GM23338 (cell line): Measurements from ENCODE around the gene ADAP1. TPM values are rescaled to one million over a fixed set of nuclear protein-coding genes. Genes with fewer than 3 reads are reported as not detected.

Experiments used
- ATAC-seq: fragments of 200-7000 bp; cut with Tn5 transposase; 3 replicates; pipeline ENCODE4 v1.9.1; 2020
- DNase-seq: peaks from one replicate; pipeline ENCODE4 v3.0.0-alpha.2; 2015; ENCODE audit warnings: low spot score
- H2AFZ ChIP-seq: fragments of 200-600 bp; sonication (generic); 2 replicates; pipeline ENCODE4 v1.8.0; 2016; ENCODE audit warnings: antibody characterized with exemption, mild to moderate bottlenecking, moderate library complexity
- H3F3A ChIP-seq: fragments of 200-600 bp; sonication (generic); replicated peaks from 2 replicates; pipeline ENCODE4 v1.8.0; 2017; ENCODE audit warnings: antibody characterized with exemption, mixed run types, low read depth
- H3K27ac ChIP-seq: fragments of 200-600 bp; sonication (generic); 2 replicates; pipeline ENCODE4 v1.6.1; 2016; ENCODE audit warnings: low read depth
- H3K27me3 ChIP-seq: fragments of 200-600 bp; sonication (generic); 2 replicates; pipeline ENCODE4 v1.8.0; 2016; ENCODE audit warnings: mild to moderate bottlenecking, mixed run types, moderate library complexity; ENCODE audit not compliant: insufficient read depth
- H3K36me3 ChIP-seq: fragments of 200-600 bp; sonication (generic); 2 replicates; pipeline ENCODE4 v1.8.0; 2016; ENCODE audit warnings: mild to moderate bottlenecking; ENCODE audit not compliant: insufficient read depth
- H3K4me1 ChIP-seq: fragments of 200-600 bp; sonication (generic); 2 replicates; pipeline ENCODE4 v1.8.0; 2016; ENCODE audit warnings: mild to moderate bottlenecking, moderate library complexity; ENCODE audit not compliant: insufficient read depth
- H3K4me2 ChIP-seq: fragments of 200-600 bp; sonication (generic); 2 replicates; pipeline ENCODE4 v1.7.1; 2017; ENCODE audit warnings: mixed run types
- H3K4me3 ChIP-seq: fragments of 200-600 bp; sonication (generic); 2 replicates; pipeline ENCODE4 v1.6.1; 2016; ENCODE audit warnings: mixed run types
- H3K79me2 ChIP-seq: fragments of 200-600 bp; sonication (generic); replicated peaks from 2 replicates; pipeline ENCODE4 v1.8.0; 2017; ENCODE audit warnings: mild to moderate bottlenecking; ENCODE audit not compliant: insufficient read depth
- H3K9me2 ChIP-seq: fragments of 200-600 bp; sonication (generic); 2 replicates; pipeline ENCODE4 v1.8.0; 2017; ENCODE audit not compliant: insufficient read depth
- H4K20me1 ChIP-seq: fragments of 200-600 bp; sonication (generic); replicated peaks from 2 replicates; pipeline ENCODE4 v1.8.0; 2017; ENCODE audit warnings: mild to moderate bottlenecking; ENCODE audit not compliant: insufficient read depth
- H3K27ac Mint-ChIP-seq: 2 replicates; pipeline ENCODE4 v1.8.0; 2020; ENCODE audit warnings: inconsistent platforms, mild to moderate bottlenecking, moderate library complexity, mixed read lengths
- H3K27me3 Mint-ChIP-seq: 3 replicates; pipeline ENCODE4 v1.8.0; 2022; ENCODE audit warnings: low read depth, mild to moderate bottlenecking, moderate library complexity, mixed read lengths, inconsistent platforms; ENCODE audit not compliant: insufficient read depth, poor library complexity
- H3K36me3 Mint-ChIP-seq: 3 replicates; pipeline ENCODE4 v1.8.0; 2021; ENCODE audit warnings: low read depth, mild to moderate bottlenecking, inconsistent platforms, moderate library complexity, mixed read lengths
- H3K4me1 Mint-ChIP-seq: 3 replicates; pipeline ENCODE4 v1.8.0; 2020; ENCODE audit warnings: mild to moderate bottlenecking, inconsistent platforms, mixed read lengths
- H3K4me3 Mint-ChIP-seq: 3 replicates; pipeline ENCODE4 v1.8.0; 2021; ENCODE audit warnings: moderate library complexity, mild to moderate bottlenecking, inconsistent platforms, mixed read lengths
- H3K9me3 Mint-ChIP-seq: 3 replicates; pipeline ENCODE4 v1.8.0; 2020; ENCODE audit warnings: moderate library complexity, mild to moderate bottlenecking, inconsistent platforms, mixed read lengths
- EZH2 ChIP-seq: fragments of 200-600 bp; sonication (generic); IDR thresholded peaks from one replicate; pipeline ENCODE4 v1.8.0; 2017; ENCODE audit warnings: antibody characterized with exemption, mild to moderate bottlenecking, low read depth; ENCODE audit not compliant: unreplicated experiment
- EZH2phosphoT487 ChIP-seq: fragments of 200-600 bp; sonication (generic); IDR thresholded peaks from one replicate; pipeline ENCODE4 v1.8.1; 2018; ENCODE audit warnings: antibody characterized with exemption; ENCODE audit not compliant: unreplicated experiment
- JUNB ChIP-seq: IDR thresholded peaks from one replicate; pipeline ENCODE4 v1.6.1; 2016; ENCODE audit warnings: antibody characterized with exemption; ENCODE audit not compliant: unreplicated experiment
- NANOG ChIP-seq: IDR thresholded peaks from 2 replicates; pipeline ENCODE4 v1.6.1; 2016; ENCODE audit warnings: antibody characterized with exemption, borderline replicate concordance
- POLR2AphosphoS5 ChIP-seq: IDR thresholded peaks from 2 replicates; pipeline ENCODE4 v1.6.1; 2016; ENCODE audit warnings: antibody characterized with exemption, low read depth
- STAT1 ChIP-seq: IDR thresholded peaks from one replicate; pipeline ENCODE4 v1.6.1; 2016; ENCODE audit warnings: antibody characterized with exemption; ENCODE audit not compliant: unreplicated experiment
- ZNF114 ChIP-seq: fragments of 250-450 bp; sonication (Bioruptor Pico); IDR thresholded peaks from 2 replicates; pipeline ENCODE4 v1.5.0; 2020; ENCODE audit warnings: mild to moderate bottlenecking, moderate library complexity
- ZNF331 ChIP-seq: fragments of 250-450 bp; sonication (Bioruptor Pico); IDR thresholded peaks from 2 replicates; pipeline ENCODE4 v1.5.0; 2020; ENCODE audit warnings: low read depth, mild to moderate bottlenecking, moderate library complexity
- polyA plus RNA-seq: library from polyadenylated mRNA; unstranded; fragments of >200 nt; fragmentation: Nextera tagmentation; extraction: Ambion mirVana; gene quantifications from 2 replicates; pipeline ENCODE4 v1.2.1, GENCODE V29; 2016
- total RNA-seq: library from RNA; depleted of rRNA; stranded (reverse); fragments of >200 nt; shearing (Covaris generic); gene quantifications from 2 replicates; pipeline ENCODE4 v1.2.3, GENCODE V29; 2014
- TF ChIP-seq, protein P1 (sequence below): fragments of 250-450 bp; sonication (Bioruptor Pico); IDR thresholded peaks from 2 replicates; pipeline ENCODE4 v1.5.0; 2020; ENCODE audit warnings: mild to moderate bottlenecking, moderate library complexity
- TF ChIP-seq, protein P2 (sequence below): IDR thresholded peaks from 2 replicates; pipeline ENCODE4 v1.6.1; 2016; ENCODE audit warnings: antibody characterized with exemption
- TF ChIP-seq, protein P3 (sequence below), 2 experiments: fragments of 200-600 bp in 1 of 2; sonication (generic) in 1 of 2; conservative IDR thresholded peaks; 2 replicates each; pipeline versions ENCODE4 v1.5.1 to v1.6.1; 2016 to 2017; ENCODE audit warnings: antibody characterized with exemption in 2 of 2, low read depth in 2 of 2, mild to moderate bottlenecking in 2 of 2, moderate library complexity in 1 of 2
- TF ChIP-seq, protein P4 (sequence below): IDR thresholded peaks from one replicate; pipeline ENCODE4 v1.6.1; 2018; ENCODE audit warnings: antibody characterized with exemption; ENCODE audit not compliant: unreplicated experiment

Gene ADAP1
- total and polyA plus RNA-seq, 2 experiments from 2014 or later = 2.2 to 9.6 TPM

DNA sequence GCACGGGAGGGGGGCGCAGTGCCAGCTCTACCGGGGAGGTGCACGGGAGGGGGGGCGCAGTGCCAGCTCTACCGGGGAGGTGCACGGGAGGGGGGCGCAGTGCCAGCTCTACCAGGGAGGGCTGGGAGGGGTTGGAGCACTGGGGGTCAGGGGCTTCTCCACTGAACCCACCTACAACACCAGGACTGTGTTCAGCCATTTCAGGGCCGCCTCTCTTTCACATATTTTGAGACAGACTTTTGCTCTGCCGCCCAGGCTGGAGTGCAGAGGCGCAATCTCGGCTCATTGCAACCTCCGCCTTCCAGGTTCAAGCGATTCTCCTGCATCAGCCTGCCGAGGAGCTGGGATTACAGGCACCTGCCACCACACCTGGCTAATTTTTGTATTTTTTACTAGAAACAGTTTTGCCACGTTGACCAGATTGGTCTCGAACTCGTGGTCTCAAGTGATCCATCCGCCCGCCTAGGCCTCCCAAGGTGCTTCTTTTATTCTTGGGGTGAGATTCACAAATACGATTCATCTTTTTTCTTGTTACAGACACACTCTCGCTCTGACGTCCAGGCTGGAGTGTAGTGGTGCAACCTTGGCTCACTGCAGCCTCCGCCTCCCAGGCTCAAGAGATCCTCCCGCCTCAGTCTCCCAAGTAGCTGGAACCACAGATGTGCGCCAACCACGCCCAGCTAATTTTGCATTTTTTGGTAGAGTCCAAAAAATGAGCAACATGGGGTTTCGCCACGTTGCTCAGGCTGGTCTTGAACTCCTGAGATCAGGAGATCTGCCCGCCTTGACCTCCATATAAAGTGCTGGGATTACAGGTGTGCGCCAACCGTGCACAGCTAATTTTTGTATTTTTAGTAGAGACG lies 37.0 kb downstream of the ADAP1 start:
- no peaks in the 10 kb centered on the region for H4K20me1 ChIP-seq
- Mint-ChIP-seq H3K4me3 (no peak overlapping the region), H3K27ac (no peak overlapping the region), H3K4me1 (no peaks in the 10 kb centered on the region; the same call in 2 of the 3 replicates), H3K27me3 (peaks cover 16% of the 10 kb centered on the region), H3K36me3 (no peaks in the 10 kb centered on the region), H3K9me3 (no peaks in the 10 kb centered on the region)
- no peaks in the 10 kb centered on the region for H3K4me1 ChIP-seq
- H3K27me3 ChIP-seq = no peaks in the 10 kb centered on the region
- H2AFZ ChIP-seq = no peak overlapping the region
- H3F3A ChIP-seq = no peaks in the 10 kb centered on the region
- no peak overlapping the region for H3K4me2 ChIP-seq
- DNase-seq (no peak), ATAC-seq (no peak)
- no peak for TF ChIP-seq JUNB
- TF ChIP-seq STAT1 = no peak
- TF ChIP-seq, protein P1, sequence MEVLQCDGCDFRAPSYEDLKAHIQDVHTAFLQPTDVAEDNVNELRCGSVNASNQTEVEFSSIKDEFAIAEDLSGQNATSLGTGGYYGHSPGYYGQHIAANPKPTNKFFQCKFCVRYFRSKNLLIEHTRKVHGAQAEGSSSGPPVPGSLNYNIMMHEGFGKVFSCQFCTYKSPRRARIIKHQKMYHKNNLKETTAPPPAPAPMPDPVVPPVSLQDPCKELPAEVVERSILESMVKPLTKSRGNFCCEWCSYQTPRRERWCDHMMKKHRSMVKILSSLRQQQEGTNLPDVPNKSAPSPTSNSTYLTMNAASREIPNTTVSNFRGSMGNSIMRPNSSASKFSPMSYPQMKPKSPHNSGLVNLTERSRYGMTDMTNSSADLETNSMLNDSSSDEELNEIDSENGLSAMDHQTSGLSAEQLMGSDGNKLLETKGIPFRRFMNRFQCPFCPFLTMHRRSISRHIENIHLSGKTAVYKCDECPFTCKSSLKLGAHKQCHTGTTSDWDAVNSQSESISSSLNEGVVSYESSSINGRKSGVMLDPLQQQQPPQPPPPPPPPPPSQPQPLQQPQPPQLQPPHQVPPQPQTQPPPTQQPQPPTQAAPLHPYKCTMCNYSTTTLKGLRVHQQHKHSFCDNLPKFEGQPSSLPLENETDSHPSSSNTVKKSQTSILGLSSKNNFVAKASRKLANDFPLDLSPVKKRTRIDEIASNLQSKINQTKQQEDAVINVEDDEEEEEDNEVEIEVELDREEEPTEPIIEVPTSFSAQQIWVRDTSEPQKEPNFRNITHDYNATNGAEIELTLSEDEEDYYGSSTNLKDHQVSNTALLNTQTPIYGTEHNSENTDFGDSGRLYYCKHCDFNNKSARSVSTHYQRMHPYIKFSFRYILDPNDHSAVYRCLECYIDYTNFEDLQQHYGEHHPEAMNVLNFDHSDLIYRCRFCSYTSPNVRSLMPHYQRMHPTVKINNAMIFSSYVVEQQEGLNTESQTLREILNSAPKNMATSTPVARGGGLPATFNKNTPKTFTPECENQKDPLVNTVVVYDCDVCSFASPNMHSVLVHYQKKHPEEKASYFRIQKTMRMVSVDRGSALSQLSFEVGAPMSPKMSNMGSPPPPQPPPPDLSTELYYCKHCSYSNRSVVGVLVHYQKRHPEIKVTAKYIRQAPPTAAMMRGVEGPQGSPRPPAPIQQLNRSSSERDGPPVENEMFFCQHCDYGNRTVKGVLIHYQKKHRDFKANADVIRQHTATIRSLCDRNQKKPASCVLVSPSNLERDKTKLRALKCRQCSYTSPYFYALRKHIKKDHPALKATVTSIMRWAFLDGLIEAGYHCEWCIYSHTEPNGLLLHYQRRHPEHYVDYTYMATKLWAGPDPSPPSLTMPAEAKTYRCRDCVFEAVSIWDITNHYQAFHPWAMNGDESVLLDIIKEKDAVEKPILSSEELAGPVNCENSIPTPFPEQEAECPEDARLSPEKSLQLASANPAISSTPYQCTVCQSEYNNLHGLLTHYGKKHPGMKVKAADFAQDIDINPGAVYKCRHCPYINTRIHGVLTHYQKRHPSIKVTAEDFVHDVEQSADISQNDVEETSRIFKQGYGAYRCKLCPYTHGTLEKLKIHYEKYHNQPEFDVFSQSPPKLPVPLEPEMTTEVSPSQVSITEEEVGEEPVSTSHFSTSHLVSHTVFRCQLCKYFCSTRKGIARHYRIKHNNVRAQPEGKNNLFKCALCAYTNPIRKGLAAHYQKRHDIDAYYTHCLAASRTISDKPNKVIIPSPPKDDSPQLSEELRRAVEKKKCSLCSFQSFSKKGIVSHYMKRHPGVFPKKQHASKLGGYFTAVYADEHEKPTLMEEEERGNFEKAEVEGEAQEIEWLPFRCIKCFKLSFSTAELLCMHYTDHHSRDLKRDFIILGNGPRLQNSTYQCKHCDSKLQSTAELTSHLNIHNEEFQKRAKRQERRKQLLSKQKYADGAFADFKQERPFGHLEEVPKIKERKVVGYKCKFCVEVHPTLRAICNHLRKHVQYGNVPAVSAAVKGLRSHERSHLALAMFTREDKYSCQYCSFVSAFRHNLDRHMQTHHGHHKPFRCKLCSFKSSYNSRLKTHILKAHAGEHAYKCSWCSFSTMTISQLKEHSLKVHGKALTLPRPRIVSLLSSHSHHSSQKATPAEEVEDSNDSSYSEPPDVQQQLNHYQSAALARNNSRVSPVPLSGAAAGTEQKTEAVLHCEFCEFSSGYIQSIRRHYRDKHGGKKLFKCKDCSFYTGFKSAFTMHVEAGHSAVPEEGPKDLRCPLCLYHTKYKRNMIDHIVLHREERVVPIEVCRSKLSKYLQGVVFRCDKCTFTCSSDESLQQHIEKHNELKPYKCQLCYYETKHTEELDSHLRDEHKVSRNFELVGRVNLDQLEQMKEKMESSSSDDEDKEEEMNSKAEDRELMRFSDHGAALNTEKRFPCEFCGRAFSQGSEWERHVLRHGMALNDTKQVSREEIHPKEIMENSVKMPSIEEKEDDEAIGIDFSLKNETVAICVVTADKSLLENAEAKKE = no peak
- TF ChIP-seq EZH2 = no peak
- TF ChIP-seq POLR2AphosphoS5 = no peak
- no peak for TF ChIP-seq ZNF331
- TF ChIP-seq ZNF114 = no peak
- no peak for TF ChIP-seq NANOG
- TF ChIP-seq, protein P2, sequence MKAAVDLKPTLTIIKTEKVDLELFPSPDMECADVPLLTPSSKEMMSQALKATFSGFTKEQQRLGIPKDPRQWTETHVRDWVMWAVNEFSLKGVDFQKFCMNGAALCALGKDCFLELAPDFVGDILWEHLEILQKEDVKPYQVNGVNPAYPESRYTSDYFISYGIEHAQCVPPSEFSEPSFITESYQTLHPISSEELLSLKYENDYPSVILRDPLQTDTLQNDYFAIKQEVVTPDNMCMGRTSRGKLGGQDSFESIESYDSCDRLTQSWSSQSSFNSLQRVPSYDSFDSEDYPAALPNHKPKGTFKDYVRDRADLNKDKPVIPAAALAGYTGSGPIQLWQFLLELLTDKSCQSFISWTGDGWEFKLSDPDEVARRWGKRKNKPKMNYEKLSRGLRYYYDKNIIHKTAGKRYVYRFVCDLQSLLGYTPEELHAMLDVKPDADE = no peak
- TF ChIP-seq EZH2phosphoT487 = no peak
- TF ChIP-seq, protein P3, sequence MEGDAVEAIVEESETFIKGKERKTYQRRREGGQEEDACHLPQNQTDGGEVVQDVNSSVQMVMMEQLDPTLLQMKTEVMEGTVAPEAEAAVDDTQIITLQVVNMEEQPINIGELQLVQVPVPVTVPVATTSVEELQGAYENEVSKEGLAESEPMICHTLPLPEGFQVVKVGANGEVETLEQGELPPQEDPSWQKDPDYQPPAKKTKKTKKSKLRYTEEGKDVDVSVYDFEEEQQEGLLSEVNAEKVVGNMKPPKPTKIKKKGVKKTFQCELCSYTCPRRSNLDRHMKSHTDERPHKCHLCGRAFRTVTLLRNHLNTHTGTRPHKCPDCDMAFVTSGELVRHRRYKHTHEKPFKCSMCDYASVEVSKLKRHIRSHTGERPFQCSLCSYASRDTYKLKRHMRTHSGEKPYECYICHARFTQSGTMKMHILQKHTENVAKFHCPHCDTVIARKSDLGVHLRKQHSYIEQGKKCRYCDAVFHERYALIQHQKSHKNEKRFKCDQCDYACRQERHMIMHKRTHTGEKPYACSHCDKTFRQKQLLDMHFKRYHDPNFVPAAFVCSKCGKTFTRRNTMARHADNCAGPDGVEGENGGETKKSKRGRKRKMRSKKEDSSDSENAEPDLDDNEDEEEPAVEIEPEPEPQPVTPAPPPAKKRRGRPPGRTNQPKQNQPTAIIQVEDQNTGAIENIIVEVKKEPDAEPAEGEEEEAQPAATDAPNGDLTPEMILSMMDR (conservative IDR thresholded peaks at IDR 0.05; ENCODE audit: low read depth in 2 of 2) = no peak
- TF ChIP-seq, protein P4, sequence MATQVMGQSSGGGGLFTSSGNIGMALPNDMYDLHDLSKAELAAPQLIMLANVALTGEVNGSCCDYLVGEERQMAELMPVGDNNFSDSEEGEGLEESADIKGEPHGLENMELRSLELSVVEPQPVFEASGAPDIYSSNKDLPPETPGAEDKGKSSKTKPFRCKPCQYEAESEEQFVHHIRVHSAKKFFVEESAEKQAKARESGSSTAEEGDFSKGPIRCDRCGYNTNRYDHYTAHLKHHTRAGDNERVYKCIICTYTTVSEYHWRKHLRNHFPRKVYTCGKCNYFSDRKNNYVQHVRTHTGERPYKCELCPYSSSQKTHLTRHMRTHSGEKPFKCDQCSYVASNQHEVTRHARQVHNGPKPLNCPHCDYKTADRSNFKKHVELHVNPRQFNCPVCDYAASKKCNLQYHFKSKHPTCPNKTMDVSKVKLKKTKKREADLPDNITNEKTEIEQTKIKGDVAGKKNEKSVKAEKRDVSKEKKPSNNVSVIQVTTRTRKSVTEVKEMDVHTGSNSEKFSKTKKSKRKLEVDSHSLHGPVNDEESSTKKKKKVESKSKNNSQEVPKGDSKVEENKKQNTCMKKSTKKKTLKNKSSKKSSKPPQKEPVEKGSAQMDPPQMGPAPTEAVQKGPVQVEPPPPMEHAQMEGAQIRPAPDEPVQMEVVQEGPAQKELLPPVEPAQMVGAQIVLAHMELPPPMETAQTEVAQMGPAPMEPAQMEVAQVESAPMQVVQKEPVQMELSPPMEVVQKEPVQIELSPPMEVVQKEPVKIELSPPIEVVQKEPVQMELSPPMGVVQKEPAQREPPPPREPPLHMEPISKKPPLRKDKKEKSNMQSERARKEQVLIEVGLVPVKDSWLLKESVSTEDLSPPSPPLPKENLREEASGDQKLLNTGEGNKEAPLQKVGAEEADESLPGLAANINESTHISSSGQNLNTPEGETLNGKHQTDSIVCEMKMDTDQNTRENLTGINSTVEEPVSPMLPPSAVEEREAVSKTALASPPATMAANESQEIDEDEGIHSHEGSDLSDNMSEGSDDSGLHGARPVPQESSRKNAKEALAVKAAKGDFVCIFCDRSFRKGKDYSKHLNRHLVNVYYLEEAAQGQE = no peak
- H3K27ac ChIP-seq = no peak overlapping the region
- no peaks in the 10 kb centered on the region for H3K9me2 ChIP-seq
- H3K36me3 ChIP-seq = no peaks in the 10 kb centered on the region
- H3K79me2 ChIP-seq = no peaks in the 10 kb centered on the region
- H3K4me3 ChIP-seq = no peak overlapping the region
